Stimulated activated CD4-positive, alpha-beta T cell treated with anti-CD3 and anti-CD28 coated beads, Interleukin-15, amount 100 ng/mL, for 1 hour (primary cell): ENCODE measurements around the gene MESP2.

Experiments used
- DNase-seq, 2 donors: peaks; one replicate each; pipeline ENCODE4 v3.0.0-alpha.2; 2020; ENCODE audit warnings: low read depth in 1 of 2, low spot score in 1 of 2

The MESP2 gene

DNA sequence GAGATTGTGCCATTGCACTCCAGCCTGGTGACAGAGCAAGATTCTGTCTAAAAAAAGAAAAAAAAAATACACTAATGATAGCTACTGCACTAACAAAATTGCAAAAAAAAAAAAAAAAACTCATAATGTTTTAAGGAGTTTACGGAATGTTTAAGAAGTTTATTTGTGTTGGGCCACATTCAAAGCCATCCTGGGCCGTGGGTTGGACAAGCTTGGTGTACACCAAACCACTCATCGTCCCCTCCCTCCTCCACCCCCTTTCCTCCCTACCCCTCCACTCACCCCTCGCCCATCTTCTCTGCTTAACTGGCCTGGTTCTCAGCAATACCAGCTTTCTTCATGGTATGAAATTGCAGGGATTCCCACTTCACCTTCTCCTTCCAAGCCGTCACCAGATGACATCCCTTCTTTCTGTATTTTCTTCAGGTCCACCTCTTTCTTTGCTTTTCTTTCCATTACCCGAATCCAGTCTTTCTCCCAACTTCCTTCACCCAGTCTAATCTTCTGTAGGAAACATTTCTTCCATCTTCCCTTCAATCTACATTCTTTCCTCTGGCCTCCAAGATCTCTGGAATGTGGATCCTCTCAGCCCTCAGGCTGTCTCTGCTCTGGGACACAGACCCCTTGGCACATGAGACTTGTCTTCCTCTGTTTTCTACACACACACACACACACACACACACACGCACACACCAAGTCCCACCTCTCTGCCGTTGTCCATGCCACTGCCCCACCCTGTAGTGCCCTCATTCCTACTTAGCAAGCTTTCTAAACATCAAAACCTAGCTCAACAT lies 21.6 kb upstream of the MESP2 start:
- DNase-seq: no peak

GRCh38 chr15:89755701-89756100 lies 20.4 kb upstream of the MESP2 start:
- no peak for DNase-seq

GRCh38 chr15:89756897-89757296 lies 19.2 kb upstream of the MESP2 start:
- no peak for DNase-seq

DNA sequence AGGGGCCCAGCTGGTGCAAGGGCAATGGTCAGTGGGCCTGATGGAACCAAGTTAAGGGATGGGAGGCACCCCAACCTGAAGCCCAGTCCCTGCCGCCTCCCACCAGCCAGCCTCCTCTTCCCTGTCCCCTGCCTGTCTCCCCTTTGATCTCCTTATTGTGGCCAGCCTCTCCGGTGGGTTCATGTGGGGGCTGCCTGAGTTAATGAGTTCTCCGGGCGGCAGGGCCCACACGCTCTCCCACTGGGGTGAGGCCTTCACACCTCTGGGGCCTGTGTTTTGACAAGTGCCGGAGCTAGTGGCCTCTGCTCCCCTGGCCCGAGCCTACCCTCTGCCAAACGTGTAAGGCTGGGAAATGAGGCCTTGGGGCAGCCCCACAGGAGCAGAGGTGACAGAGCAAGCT lies 17.8 kb upstream of the MESP2 start:
- no peak for DNase-seq

DNA sequence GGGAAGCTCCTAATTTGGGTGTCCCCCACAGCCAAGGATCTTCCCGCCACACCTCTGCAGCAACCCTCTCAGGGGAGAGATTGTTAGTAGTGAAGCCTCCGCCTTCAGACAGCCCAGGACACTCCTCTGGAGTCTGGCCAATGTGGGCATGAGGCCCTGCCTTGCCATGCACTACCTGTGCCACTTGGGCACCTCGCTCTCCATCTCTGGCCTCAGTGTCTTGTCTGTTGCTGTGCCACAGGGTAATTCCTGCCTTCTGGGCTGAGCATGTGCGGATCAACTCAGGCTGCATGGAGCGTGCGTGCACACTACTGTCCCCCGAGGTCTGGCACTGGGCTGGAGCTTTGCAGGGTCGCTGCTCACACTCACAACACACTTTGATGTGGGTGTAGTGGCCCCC lies 17.2 kb upstream of the MESP2 start:
- DNase-seq: no peak

GRCh38 chr15:89759835-89760234 lies 16.3 kb upstream of the MESP2 start:
- DNase-seq: no peak

GRCh38 chr15:89760303-89761008 lies 15.7 kb upstream of the MESP2 start:
- DNase-seq: peak; percentile 37 to 48

DNA sequence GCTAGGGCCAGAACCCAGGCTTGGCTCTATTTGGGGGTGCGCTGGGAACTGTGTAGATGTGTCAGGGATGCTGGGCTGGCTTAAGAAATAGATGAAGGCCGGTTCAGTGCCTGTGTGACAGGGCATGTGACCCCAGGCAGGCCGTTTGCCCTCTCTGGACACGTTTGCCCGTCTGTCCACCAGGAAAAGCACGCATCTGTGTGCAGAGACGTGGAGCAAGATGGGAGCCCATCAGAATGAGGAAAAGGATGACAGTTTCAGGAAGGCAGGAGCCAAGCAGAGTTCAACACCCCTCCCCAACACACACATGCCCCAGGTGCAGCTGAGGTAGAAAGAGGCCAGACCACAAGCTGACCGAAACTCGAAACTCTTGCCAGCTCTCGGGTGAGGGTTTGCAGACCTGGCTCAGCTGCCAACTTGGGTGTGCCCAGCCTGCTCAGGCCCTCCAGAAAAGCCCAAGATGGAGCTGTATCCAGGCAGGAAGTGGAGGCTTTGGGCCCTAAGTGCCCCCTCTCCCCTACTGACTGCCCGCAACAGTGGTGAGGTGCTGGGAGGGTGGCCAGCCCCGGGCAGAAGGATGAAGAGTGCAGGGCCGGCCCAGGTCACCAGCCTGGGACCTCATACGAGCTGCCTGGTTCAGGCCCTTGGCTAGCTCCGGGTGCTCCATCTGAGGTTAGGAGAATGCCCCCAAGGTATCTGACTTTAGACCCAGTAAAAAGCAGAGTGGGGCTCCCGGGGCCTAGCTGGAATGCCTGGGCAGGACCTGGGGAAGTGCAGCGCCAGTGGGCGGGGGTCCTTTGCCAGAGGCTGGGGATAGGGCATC lies 14.9 kb upstream of the MESP2 start:
- no peak for DNase-seq

DNA sequence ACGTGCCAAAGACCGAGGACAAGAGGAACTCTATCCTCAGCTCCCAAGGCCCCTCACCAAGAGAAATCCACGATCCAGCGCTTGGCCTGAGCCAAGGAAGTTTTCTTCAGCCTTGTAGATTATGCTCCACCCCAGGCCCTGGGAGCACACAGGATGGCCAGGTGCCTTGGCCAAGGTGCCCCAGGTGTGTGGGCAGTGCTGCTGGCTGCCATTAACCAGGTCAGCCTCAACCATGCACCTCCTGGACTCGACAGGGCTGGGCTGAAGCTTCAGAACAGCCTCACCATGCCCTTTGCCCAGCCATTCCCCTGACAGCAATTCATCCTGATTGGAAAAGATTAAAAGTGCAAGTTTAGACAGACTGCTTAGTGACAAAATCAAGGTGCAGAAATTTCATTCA lies 14.2 kb upstream of the MESP2 start:
- no peak for DNase-seq

GRCh38 chr15:89765694-89766093 lies 10.4 kb upstream of the MESP2 start:
- DNase-seq: no peak

- DNase-seq: no peak
These were observed 9.5 kb upstream of the MESP2 start for GRCh38 chr15:89766357-89767311.

DNA sequence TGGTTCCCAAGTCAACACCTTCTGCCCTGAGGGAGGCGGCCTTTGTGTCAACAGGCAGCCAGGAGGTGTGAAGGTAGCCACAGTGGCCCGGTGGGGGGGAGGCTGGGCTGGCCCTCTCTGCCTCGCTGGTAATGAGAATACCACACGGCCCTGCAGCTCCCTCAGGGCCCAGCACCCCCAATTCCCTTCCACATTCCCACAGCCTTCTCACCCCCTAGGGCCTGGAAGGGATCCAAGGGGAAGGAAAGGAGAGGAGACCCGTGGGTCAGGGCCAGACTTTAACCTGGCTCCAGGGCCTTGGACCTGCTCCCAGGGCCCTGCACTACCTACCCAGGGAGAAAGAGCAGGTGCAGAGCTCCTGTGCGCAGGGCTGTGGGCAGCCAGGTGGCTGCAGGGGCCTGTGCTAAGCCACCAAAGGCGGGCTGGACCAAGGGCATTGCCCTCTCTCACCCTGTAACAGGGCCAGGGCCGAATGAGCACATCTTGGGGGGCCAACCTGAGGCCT lies 8.7 kb upstream of the MESP2 start:
- DNase-seq: no peak

GRCh38 chr15:89768071-89768500 lies 8.0 kb upstream of the MESP2 start:
- DNase-seq: no peak

- DNase-seq: no peak
These were observed 6.8 kb upstream of the MESP2 start for GRCh38 chr15:89769366-89769765.

DNA sequence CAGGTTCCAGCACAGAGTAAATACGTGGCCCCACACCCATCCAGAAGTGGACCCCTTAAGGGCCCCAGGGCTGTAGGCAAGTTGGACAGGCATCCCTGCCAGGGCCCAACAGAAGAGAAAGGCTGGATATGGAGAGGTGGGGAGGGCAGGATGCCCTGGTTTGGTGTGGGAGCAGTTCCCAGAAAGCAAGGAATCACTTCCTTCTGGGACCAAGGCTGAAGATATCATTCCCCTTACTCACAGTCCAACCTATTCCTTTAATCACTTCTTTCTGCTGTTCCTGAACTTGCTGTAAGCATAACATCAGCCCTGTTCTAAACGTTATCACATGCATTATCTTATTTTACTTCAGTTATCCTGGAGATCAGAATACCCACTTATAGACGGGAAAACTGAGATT lies 6.1 kb upstream of the MESP2 start:
- DNase-seq: no peak

DNA sequence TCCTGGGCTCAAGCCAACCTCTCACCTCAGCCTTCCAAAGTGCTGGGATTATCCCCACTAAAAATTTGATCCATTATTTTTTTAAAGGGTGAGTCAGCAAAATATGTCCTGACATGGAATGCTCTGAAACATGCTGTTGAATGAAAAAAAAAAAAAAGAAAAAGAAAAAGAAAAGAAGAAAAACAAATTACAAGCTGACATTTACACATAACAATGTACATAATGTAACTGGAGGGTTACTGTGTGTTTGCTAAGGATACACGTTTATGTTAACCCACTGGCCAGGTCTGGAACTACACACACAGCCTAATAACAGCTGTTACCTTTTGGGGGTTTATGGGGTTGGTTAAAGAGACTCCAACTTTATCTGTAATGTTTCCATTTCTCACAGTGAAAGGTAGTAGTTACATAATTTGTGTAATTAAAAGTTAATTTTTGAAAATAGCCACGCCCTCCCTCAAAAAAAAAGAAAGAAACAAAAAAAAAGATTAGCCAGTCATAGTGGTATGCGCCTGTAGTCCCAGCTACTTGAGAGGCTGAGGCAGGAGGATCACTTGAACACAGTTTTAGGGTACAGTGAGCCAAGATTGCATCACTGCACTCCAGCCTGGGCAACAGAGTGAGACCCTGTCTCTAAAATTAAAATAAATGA lies 3.1 kb upstream of the MESP2 start:
- no peak for DNase-seq

- DNase-seq: no peak
These were observed 1.6 kb upstream of the MESP2 start for GRCh38 chr15:89774492-89774891.

GRCh38 chr15:89775815-89776214 lies 317 bp upstream of the MESP2 start:
- DNase-seq: no peak

GRCh38 chr15:89777073-89777751 lies 1.1 kb downstream of the MESP2 start:
- no peak for DNase-seq
